Fibroblast of skin of scalp (primary cell): ENCODE data around the gene COMTD1.
A peak's percentile ranks its signal among the peaks of the same experiment; 100 is the strongest.
"Not testable (repeated sequence)": the region's sequence is repeated elsewhere in the genome, so short reads cannot be mapped to it uniquely, and the experiment has no call there.

Experiments used
- DNase-seq: peaks from one replicate; pipeline ENCODE4 v3.0.0-alpha.2; 2013

Gene COMTD1

GRCh38 chr10:75221492-75221891 is 14.3 kb downstream of the COMTD1 start:
- not testable (repeated sequence) for DNase-seq

- no peak for DNase-seq
These were observed 15.5 kb downstream of the COMTD1 start for GRCh38 chr10:75220274-75220673.

- no peak for DNase-seq
These were observed 23.4 kb downstream of the COMTD1 start for GRCh38 chr10:75212343-75212742.

- peak; percentile 58 for DNase-seq
These were observed 24.6 kb downstream of the COMTD1 start for GRCh38 chr10:75211007-75211691.

GRCh38 chr10:75210282-75211006 is 25.3 kb downstream of the COMTD1 start, which contains the start of gene VDAC2:
VDAC2 (plus strand) TSS chr10:75210796; CDS start chr10:75211159, 363 bp downstream.
- peak; percentile 92 for DNase-seq

GRCh38 chr10:75209921-75210281 is 25.9 kb downstream of the COMTD1 start:
- DNase-seq: peak; percentile 86

- DNase-seq: no peak
These were observed 26.5 kb downstream of the COMTD1 start for GRCh38 chr10:75209086-75209920.

GRCh38 chr10:75208181-75208580 is 27.6 kb downstream of the COMTD1 start:
- peak; percentile 40 for DNase-seq

GRCh38 chr10:75207857-75208144 is 28.0 kb downstream of the COMTD1 start:
- no peak for DNase-seq

GRCh38 chr10:75207079-75207856 is 28.5 kb downstream of the COMTD1 start:
- DNase-seq: no peak

- not testable (repeated sequence) for DNase-seq
These were observed 29.1 kb downstream of the COMTD1 start for GRCh38 chr10:75206638-75207037.

- DNase-seq: no peak
These were observed 29.8 kb downstream of the COMTD1 start for GRCh38 chr10:75205908-75206307.

- DNase-seq: no peak
These were observed 32.0 kb downstream of the COMTD1 start for GRCh38 chr10:75203724-75204123.

GRCh38 chr10:75203046-75203620 is 32.6 kb downstream of the COMTD1 start:
- not testable (repeated sequence) for DNase-seq

GRCh38 chr10:75202321-75203045 is 33.3 kb downstream of the COMTD1 start:
- peak; percentile 86 for DNase-seq

GRCh38 chr10:75201793-75202307 is 33.9 kb downstream of the COMTD1 start:
- DNase-seq: no peak

GRCh38 chr10:75199949-75200348 is 35.8 kb downstream of the COMTD1 start:
- not testable (repeated sequence) for DNase-seq

GRCh38 chr10:75197906-75198305 is 37.9 kb downstream of the COMTD1 start:
- DNase-seq: no peak

GRCh38 chr10:75197066-75197465 is 38.7 kb downstream of the COMTD1 start:
- no peak for DNase-seq

GRCh38 chr10:75195035-75195763 is 40.6 kb downstream of the COMTD1 start:
- no peak for DNase-seq
